GM18909 (cell line): ENCODE data around the gene ANXA5.
A peak's percentile ranks its signal among the peaks of the same experiment; 100 is the strongest.
"Not testable (repeated sequence)": the region's sequence is repeated elsewhere in the genome, so short reads cannot be mapped to it uniquely, and the experiment has no call there.

ENCODE experiments used
- ATAC-seq: cut with Tn5 transposase; IDR thresholded peaks from one replicate; pipeline ENCODE4 v1.9.1; 2021; ENCODE audit warnings: mild to moderate bottlenecking; ENCODE audit not compliant: unreplicated experiment, poor library complexity

The ANXA5 gene

DNA sequence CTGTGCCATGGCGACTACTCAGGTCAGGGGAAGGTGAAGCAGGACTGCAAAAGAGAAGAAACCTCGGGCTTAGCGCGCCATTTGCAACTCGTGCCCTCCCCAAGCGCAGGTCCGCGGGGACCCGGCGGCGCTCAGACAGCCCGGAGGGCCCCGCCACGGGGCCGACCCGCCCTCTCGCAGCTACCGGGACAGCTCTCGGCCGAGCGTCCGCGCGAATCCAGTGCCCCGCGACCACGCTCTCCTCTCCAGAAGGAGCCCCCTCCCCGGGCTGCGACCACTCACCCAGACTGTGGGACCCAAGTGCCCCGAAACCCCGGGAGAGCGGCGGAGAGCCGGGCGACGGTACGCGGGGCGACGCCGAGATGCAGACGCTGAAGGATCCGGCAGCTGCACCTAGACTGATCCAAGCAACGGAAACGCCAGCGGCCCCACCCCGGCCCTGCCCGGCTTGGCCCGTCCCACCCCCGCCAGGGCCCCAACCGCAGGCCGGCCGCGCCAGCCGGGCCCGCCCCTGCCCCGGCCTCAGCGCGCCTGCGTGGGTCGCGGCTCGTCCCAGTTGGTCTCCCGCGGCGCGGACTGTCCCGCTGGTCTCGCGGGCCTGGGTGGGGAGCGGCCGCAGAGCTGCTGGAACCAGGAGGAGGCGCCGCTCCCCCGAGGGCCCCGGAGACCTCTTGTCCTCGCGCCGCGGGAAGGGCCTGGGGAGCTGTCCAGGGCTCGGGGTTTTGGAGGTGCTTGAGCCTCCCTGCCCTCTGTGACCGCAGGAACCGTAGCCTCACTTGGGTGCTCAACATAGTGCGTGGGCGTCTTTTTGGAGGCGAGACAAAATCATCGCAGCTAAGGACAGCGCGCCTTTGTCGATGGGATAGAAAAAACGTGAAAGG is at the start of gene ANXA5:
Gene ANXA5, minus strand, starts transcription at position 400 of the 881 bp plus-strand sequence. Its CDS starts 391 bp downstream, at position 9.
- ATAC-seq, result peak; percentile 94

DNA sequence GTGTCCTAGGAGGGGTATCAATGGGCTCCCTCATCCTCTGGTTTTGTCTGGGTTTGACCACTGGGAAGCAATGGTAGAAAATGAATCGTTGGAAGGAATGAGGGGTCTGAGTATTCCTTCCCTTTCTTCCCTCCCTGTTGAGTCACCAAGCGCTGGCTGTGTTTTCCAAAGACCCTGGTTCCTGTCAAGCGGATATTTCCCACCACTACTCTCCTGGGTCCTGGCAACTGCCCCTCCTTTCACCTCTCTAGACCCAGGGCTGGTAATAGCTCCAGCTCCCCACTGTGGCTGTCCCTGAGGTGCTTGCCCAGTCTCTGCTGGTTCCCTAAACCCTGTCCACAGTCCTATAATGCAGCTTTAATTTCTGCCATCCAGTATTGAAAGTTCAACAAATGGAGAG is 46.0 kb upstream of the ANXA5 start:
- no peak for ATAC-seq

DNA sequence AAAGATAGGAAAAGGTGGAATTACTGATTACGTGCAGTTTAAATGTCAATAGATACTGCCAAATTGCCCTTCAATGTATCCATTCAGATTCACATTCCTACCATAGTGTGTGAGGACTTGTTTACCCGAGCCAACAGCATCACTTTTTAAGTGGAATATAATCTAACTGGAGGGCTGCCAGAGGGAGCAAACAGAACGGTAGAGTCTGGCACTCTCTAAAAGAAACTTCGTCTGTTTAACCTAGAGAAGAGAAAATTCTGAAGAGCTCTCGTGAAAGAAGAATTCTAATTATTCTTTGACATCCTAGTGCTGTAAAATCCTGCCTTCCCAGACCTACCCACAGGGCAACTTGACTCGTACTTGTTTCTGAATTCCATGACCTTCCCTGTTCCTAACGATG is 45.0 kb upstream of the ANXA5 start:
- ATAC-seq, result no peak

GRCh38 chr4:121740796-121741409 is 44.1 kb upstream of the ANXA5 start:
- ATAC-seq, result no peak

- no peak for ATAC-seq
Measured at GRCh38 chr4:121739575-121739974, 42.8 kb upstream of the ANXA5 start.

GRCh38 chr4:121738780-121739535 is 42.2 kb upstream of the ANXA5 start:
- no peak for ATAC-seq

DNA sequence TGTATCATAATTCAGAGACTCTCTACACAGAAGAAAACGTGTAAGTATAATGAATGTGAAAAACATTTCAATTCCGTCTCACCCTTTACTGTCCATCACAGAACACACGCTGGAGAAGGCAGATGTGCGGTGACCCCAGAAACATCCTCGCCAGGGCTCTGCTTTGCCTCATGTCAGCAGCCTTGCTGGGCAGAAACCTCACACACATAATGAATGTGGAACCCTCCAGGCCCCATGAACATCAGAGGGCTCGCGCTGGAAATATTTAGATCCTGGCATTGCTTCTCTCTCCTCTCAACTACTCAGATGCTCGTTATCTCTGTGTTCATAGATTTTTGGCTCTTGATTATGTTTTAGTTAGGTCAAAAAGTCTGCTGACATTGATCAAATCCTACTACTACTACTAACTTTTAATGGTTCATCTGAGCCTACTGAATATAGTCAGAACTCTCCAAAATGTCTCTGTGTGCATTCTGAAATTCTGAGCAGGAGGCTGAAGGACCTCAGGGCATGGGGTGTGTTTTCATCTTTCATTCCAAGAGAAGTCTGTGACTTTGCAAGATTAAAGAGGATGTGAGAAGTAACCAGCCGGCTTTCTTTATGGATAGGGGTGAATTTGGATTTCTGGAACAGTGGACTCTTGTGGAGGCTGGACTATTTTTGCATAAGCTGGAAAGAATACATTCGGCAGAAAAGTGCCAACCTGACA is 41.2 kb upstream of the ANXA5 start:
- ATAC-seq, result no peak

DNA sequence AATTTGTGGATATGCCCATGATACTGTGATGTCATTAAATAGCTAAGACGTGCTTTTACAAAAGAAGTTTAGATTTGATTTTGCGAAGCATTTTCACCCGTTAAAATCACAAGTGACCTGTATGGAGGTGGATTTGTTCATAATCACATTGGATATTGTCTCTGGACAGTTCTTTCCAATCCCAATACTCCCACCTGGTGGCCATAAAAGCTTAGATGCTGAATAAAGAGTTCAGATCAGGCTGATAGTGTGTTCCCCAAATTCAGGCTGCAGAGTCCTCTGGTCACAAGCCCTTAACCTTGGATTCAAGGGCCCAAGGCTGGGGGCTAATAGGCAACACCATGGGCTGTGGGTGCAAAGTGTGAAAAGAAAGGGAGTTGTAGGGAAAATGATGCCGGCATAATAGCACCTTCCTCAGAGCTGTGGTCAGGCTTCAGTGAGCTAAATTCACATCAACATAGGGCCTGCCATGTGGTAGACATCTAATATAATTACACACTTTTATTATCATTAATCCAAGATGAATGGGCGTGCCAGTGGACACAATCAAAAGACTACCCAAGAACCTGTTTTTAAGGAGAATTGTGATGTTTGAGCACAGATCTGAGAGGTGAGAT is 40.1 kb upstream of the ANXA5 start:
- no peak for ATAC-seq

DNA sequence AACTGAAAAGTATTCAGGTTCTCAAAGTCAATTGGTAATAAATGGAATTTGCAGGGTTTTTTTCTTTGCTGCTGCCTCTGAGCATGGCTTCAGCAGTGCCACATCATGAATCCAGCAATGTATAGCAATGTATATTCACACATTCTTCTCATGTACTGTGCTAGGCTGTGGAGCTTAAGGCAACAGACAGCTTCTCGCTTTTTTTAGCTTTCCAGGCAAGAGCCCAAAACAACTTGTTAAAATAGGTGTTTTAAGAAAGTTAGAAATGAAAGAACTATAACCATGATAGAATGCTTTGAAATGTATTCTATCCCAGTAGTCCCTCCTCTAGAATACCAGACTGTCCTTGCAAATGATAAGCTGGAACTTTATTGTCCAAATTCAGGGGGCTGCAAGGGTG is 37.8 kb upstream of the ANXA5 start:
- ATAC-seq, result no peak

DNA sequence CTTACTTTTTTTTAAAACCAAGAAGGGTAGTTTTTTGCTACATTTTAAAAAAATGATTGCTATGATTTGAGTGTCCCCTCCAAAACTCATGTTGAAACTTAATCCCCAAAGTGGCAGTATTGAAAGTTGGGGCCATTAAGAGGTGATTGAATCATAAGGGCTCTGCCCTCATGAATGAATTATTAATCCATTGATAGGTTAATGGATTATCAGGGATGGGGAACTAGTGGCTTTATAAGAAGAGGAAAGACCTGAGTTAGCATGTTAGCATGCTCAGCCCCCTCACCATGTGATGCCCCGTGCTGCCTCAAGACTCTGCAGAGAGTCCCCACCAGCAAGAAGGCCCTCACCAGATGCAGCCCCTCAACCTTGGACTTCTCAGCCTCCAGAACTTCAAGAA is 37.2 kb upstream of the ANXA5 start:
- ATAC-seq, result peak; percentile 50

DNA sequence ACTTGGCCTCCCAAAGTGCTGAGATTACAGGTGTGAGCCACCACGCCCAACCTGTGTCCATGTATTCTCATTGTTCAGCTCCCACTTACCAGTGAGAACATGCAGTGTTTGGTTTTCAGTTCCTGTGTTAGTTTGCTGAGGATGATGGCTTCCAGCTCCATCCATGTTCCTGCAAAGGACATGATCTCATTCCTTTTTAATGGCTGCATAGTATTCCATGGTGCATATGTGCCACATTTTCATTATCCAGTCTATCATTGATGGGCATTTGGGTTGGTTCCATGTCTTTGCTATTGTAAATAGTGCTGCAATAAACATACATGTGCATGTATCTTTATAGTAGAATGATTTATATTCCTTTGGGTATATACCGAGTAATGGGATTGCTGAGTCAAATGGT is 33.0 kb upstream of the ANXA5 start:
- not testable (repeated sequence) for ATAC-seq

- no peak for ATAC-seq
Measured at GRCh38 chr4:121728798-121729226, 32.0 kb upstream of the ANXA5 start.

DNA sequence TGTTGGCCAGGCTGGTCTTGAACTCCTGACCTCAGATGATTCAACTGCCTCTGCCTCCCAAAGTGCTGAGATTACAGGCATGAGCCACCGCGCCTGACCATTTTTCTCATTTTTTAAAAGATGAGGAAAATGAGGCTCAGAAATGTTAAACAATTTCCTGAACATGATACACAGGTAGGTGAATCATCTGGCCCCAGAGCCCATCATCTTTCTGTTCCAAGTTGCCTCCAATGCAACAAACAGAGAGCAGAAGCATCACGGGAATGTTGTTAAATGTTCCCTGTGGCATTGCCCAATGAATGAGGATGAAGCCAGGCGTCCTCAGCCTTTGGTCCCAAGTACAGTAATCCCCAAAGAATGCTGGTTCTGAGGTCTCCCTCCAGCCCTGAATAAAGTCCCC is 31.3 kb upstream of the ANXA5 start:
- ATAC-seq, result no peak

- ATAC-seq, result peak; percentile 98
Measured at GRCh38 chr4:121726642-121727268, 30.0 kb upstream of the ANXA5 start.

- ATAC-seq, result no peak
Measured at GRCh38 chr4:121724671-121725070, 27.9 kb upstream of the ANXA5 start.

- ATAC-seq, result no peak
Measured at GRCh38 chr4:121721700-121722099, 24.9 kb upstream of the ANXA5 start.

DNA sequence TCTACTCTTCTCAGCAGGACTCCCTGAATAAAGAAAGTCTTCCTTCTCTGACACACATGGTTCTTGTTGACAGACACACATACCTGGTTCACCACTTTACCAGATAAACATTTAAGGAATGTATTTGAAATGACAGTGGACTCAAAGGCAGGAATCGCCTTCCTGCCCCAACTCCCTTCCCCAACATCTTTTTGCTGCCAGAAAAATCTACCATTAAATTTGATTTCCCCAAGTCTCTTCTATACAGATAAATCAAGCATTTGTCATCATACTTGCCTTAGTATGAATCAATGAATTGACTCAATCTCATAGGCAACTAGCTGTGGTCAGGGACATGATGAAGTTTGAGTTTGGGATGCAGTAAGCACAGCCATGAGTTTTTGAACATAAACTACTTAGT is 23.3 kb upstream of the ANXA5 start:
- no peak for ATAC-seq

DNA sequence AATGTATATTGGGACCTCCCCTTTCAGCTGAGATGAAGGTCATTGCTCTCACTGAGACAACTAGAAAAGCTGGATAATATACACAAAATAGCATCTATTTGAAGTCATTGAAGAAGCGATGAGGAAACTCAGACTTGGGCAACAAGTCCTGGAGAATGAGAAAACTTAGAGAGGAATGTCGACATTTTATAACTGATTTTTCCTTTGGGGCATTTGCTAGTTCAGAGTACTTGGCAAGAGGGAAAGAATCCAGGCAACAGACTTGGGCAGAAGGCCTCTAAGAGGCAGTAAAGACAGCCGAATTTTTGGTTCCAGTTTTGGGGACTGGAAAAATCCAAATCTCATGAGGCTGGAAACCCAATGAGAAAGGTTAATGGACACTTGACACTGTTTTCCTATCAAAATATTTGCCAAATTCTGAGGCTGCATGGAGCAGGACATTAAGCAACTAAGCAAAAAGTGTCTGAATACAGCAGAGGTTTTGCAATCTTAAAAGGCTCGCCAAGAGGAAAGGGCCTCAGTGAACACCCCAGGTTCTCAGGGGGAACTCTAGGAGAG is 21.0 kb upstream of the ANXA5 start:
- ATAC-seq, result no peak

GRCh38 chr4:121714548-121714947 is 17.8 kb upstream of the ANXA5 start:
- ATAC-seq, result no peak
